ENCODE measurements around the gene AHCY.
"Not testable (repeated sequence)": the region's sequence is repeated elsewhere in the genome, so short reads cannot be mapped to it uniquely, and the experiment has no call there.

Gene AHCY

DNA sequence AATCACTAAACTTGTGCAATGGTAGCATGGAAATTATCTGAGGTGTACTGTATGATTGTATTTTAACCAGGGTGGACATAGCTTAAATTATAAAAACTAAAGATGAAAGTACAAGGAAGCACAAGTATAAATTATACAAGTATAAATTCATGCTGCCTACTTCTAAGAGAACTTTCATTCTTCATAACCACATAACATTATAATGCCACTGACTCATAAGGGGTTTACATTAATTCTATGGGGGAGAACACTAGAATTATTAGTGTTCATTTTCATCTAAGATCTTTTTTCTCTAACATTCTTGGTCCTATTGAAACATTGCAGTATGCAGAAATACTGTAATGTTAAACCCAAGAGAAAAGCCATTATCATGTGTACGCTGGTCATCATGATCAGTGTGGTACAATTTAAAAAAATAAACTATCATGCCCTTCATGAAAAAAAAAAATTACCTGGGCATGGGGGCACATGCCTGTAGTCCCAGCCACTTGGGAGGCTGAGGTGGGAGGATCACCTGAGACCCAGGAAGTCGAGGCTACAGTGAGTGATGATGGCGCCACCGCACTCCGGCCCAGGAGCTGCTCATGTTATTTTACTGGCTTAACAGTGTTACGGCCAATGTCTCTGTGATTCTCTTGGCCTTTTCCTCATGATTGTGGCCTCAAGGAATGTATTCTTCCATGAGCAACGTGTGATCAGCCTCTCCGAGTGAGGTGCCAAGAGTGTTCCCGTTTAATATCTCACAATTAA, 25.9 kb upstream of the AHCY start:
- TF ChIP-seq, protein P1, sequence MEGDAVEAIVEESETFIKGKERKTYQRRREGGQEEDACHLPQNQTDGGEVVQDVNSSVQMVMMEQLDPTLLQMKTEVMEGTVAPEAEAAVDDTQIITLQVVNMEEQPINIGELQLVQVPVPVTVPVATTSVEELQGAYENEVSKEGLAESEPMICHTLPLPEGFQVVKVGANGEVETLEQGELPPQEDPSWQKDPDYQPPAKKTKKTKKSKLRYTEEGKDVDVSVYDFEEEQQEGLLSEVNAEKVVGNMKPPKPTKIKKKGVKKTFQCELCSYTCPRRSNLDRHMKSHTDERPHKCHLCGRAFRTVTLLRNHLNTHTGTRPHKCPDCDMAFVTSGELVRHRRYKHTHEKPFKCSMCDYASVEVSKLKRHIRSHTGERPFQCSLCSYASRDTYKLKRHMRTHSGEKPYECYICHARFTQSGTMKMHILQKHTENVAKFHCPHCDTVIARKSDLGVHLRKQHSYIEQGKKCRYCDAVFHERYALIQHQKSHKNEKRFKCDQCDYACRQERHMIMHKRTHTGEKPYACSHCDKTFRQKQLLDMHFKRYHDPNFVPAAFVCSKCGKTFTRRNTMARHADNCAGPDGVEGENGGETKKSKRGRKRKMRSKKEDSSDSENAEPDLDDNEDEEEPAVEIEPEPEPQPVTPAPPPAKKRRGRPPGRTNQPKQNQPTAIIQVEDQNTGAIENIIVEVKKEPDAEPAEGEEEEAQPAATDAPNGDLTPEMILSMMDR (IDR thresholded peaks at IDR 0.05; ENCODE audit: extremely low read depth, missing control alignments), result no peak
- DNase-seq (ENCODE audit: low spot score), result no peak

- not testable (repeated sequence) for DNase-seq (ENCODE audit: low spot score)
Observed at GRCh38 chr20:34328207-34328606, 25.1 kb upstream of the AHCY start.

DNA sequence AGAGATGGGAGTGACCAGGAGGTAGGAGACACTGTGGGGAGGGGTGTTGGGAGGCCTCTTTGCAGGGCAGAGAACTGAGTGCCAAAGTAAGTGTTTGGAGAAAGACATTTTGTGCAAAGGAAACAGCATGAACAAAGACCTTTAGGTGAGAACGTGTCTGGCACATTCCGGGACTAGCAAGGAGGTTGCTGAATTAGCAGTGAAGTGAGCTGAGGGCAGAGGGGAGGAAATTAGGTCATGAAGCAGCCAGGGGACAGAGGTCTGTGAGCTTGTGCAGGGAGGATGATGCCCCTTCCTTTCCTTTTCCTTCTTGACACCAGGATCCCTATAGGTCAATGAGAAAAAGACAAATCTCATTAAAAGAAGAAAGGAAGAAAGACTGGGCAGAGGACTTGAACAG, 21.4 kb upstream of the AHCY start:
- DNase-seq (ENCODE audit: low spot score), result no peak
- TF ChIP-seq, protein P1 (IDR thresholded peaks at IDR 0.05; ENCODE audit: extremely low read depth, missing control alignments), result no peak

DNA sequence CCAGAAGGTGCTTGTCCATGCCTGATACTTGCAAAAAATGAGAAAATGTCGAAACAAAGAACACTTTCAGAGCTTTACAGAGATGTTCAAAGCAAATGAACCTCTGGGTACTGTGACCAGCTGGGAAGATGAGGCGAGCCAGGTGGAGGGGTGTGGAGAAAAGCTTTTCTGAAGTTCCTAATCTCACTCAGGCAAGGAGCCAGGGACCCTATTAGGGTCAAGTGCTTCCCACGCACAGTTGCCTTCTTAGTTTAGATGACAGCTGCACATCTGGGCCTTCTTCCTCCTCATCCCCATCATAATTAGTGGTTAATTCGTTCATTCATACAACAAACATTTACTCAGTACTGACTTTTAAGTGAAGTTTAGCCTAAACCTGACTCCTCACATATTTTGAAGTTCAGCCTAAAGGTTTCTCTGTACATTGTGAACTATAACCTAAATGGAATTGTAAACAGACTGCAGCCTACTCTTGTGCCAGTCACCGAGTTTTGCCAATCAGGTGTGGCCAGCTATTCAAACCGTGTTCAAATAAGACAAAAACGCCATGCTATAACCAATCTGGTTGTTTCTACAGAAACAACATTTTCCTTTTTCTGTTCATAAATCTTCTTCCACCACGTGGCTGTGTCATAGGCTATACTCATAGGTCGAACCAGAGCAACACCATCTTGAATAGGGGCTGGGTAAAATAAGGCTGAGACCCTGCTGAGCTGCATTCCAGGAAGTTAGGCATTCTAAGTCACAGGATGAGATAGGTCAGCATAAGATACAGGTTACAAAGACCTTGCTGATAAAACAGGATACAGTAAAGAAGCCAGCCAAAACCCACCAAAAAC, 19.3 kb upstream of the AHCY start:
- TF ChIP-seq, protein P1 (IDR thresholded peaks at IDR 0.05; ENCODE audit: extremely low read depth, missing control alignments), result no peak
- DNase-seq (ENCODE audit: low spot score), result no peak

DNA sequence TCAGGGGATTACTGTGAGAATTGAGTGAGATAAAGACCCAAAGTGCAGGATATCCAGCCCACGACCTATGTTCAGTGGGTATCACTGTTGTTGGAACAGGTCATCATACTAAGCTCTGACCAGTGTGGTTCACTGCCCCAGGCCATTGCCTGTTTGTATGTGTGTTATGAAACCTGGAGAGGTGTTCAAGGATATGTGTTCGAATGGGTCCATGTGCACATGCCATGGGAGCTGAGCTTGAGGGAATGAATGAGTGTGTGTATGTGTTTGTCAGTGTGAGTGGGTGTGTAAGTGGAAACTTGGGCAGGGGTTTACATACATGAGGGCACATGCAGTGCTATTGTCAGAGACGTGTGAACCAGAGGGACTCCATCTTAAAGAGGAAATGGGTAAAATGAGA, 17.7 kb upstream of the AHCY start:
- TF ChIP-seq, protein P1 (IDR thresholded peaks at IDR 0.05; ENCODE audit: extremely low read depth, missing control alignments), result no peak
- DNase-seq (ENCODE audit: low spot score), result no peak

DNA sequence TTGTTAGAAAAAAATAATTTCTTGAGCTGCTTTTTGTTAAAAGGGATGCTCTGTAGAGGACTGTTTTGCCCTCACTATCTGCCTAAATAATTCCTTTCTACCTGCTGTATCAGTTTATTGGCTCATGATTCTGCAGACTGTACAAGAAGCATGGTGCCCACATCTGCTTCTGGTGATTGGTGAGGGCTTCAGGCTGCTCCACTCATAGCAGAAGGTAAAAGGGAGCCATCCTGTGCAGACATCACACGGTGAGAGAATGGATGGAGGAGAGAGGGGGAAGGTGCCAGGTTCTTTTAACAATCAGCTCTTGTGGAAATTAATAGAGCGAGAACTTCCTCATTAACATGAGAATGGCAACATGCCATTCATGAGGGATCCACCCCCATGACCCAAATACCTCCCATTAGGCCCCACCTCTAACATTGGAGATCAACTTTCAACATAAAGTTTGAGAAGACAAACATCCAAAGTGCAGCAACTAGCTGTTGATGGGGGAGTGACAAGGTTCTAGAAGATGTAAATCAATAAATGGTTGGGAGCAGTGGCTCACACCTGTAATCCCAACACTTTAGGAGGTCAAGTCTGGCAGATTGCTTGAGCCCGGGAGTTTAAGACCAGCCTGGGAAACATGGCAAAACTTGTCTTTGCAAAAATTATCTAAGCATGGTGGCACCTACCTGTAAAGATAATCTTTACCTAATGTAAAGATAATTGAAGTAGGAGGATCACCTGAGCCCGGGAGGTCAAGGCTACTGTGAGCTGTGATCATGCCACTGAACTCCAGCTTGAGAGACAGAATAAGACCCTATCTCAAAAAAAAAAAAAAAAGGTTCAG, 15.7 kb upstream of the AHCY start:
- TF ChIP-seq, protein P1 (IDR thresholded peaks at IDR 0.05; ENCODE audit: extremely low read depth, missing control alignments), result no peak
- no peak for DNase-seq (ENCODE audit: low spot score)

- no peak for DNase-seq (ENCODE audit: low spot score)
- TF ChIP-seq, protein P1 (IDR thresholded peaks at IDR 0.05; ENCODE audit: extremely low read depth, missing control alignments), result no peak
Observed at GRCh38 chr20:34316196-34316814, 13.2 kb upstream of the AHCY start.

Data from GM20000 (cell line).